RWPE1 (cell line): ENCODE results near the gene ICA1L.
"Not testable (repeated sequence)": the region's sequence is repeated elsewhere in the genome, so short reads cannot be mapped to it uniquely, and the experiment has no call there.

Experiments
- CTCF ChIA-PET: fragments of 350-600 bp; sonication (Branson Sonifier 250); formaldehyde crosslinking; extraction: SDS; loops from one replicate; lab custom pipeline; 2021; lab: Yijun Ruan, JAX
- POLR2A ChIA-PET: fragments of 400-600 bp; formaldehyde crosslinking; extraction: SDS; loops from one replicate; lab custom pipeline; 2020; ENCODE audit warnings: antibody characterized with exemption; ENCODE audit not compliant: low non-redundant PET; lab: Yijun Ruan, JAX
- DNase-seq: peaks from one replicate; pipeline ENCODE4 v3.0.0; 2012; ENCODE audit warnings: low spot score
- H3K27ac ChIP-seq: fragments of 450-650 bp; 2 replicates; pipeline ENCODE4 v1.5.1; 2017
- TF ChIP-seq, protein P1 (sequence below): fragments of 450-650 bp; conservative IDR thresholded peaks from 2 replicates; pipeline ENCODE4 v1.5.1; 2017; ENCODE audit warnings: low read depth, mild to moderate bottlenecking

Gene ICA1L

GRCh38 chr2:202870431-202871299 lies 901 bp downstream of the ICA1L start:
- TF ChIP-seq, protein P1, sequence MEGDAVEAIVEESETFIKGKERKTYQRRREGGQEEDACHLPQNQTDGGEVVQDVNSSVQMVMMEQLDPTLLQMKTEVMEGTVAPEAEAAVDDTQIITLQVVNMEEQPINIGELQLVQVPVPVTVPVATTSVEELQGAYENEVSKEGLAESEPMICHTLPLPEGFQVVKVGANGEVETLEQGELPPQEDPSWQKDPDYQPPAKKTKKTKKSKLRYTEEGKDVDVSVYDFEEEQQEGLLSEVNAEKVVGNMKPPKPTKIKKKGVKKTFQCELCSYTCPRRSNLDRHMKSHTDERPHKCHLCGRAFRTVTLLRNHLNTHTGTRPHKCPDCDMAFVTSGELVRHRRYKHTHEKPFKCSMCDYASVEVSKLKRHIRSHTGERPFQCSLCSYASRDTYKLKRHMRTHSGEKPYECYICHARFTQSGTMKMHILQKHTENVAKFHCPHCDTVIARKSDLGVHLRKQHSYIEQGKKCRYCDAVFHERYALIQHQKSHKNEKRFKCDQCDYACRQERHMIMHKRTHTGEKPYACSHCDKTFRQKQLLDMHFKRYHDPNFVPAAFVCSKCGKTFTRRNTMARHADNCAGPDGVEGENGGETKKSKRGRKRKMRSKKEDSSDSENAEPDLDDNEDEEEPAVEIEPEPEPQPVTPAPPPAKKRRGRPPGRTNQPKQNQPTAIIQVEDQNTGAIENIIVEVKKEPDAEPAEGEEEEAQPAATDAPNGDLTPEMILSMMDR, result peak; percentile 55
- ChIA-PET CTCF (interaction anchor here (0.6 to 1.5 kb wide), 4 partner anchors 10 to 297 kb away, joined by 3 to 5 read pairs (median 4); no protein-coding TSS in a partner anchor), POLR2A (no interaction called here)
- DNase-seq, result peak; percentile 81
- H3K27ac ChIP-seq, result peak overlapping the region; percentile 70

DNA sequence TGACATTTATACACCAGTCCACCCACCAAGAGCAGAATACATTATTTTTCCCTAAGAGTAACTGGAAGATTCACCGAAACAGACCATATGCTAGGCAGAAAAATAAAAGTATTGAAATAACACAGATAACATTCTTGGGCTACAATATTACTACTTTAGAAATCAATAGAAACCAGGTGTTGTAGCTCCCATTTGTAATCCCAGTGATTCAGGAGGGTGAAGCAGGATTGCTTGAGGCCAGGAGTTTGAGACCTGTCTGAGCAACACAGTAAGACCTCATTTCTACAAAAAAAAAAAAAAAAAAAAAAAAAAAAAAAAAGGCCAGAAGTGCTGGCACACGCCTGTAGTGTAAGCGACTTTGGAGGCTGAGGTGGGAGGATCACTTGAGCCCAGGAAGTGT lies 9.6 kb downstream of the ICA1L start:
- no peak overlapping the region for H3K27ac ChIP-seq
- ChIA-PET POLR2A (no interaction called here), CTCF (no interaction called here)
- TF ChIP-seq, protein P1, result no peak
- no peak for DNase-seq

DNA sequence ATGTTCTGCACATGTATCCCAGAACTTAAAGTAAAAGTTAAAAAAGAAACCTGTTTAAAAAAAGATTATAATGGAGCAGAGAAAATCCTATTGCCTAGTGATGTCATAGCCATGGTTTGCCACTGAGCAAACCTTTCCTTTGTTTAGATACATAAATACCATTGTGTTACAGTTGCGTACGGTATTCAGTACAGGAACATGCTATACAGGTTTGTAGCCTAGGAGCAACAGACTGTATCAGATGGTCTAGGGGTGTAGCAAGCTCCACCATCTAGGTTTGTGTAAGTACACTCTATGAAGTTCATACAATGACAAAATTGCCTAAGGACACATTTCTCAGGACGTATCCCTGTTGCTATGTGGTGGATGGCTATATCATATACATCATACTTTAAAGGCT lies 13.0 kb downstream of the ICA1L start:
- TF ChIP-seq, protein P1, result no peak
- no peak overlapping the region for H3K27ac ChIP-seq
- CTCF ChIA-PET, result no interaction called here
- no peak for DNase-seq
- POLR2A ChIA-PET, result no interaction called here

DNA sequence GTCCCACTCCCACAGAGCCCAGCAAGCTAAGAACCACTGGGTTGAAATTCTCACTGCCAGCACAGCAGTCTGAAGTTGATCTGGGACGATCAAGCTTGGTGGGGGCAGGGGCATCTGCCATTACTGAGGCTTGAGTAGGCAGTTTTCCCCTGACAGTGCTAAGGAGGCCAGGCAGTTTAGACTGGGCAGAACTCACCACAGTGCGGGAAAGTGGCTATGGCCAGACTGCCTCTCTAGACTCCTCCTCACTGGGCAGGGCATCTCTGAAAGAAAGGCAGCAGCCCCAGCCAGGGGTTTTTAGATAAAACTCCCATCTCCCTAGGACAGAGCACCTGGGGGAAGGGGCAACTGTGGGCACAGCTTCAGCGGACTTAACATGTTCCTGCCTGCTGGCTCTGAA lies 22.2 kb downstream of the ICA1L start:
- CTCF ChIA-PET, DNase-seq, POLR2A ChIA-PET, H3K27ac ChIP-seq: not testable (repeated sequence)

DNA sequence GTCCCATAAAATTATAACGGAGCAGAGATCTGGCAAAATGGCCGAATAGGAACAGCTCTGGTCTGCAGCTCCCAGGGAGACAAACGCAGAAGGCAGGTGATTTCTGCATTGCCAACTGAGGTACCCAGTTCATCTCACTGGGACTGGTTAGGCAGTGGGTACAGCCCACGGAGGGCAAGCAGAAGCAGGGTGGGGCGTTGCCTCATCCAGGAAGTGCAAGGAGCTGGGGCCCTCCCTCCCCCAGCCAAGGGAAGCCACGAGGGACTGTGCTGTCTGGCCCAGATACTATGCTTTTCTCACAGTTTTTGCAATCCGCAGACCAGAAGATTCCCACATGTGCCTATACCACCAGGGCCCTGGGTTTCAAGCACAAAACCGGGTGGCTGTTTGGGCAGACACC lies 22.8 kb downstream of the ICA1L start:
- ChIA-PET CTCF (no interaction called here), POLR2A (no interaction called here)
- no peak for DNase-seq
- no peak overlapping the region for H3K27ac ChIP-seq
- TF ChIP-seq, protein P1, result no peak

DNA sequence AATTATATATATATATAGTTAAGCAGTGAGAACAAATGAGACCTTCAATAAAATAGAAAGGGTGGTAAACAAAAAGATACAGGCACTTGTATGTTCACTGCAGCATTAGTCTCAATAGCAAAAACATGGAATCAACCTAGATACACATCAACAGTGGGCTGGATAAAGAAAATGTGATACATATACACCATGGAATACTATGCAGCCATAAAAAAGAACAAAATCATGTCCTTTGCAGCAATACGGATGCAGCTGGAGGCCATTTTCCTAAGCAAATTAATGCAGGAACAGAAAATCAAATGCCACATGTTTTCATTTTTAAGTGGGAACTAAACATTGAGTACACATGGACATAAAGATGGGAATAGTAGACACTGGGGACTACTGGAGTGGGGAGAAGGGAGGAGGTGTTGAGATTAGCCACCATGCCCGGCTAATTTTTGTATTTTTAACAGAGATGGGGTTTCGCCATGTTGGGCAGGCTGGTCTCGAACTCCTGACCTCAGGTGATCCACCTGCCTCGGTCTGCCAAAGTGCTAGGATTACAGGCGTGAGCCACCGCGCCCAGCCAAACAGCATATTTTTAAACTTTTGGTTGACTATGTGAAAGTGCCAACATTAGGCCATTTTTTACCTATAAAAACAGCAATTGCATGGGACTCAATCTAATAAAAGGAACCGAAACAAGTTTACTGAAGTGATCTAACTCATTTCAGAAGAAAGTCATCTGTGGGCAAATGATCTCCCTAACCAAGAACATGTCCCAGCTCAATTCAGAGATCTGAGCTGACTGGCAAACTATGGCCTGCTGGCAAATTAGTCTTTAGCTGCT lies 23.7 kb downstream of the ICA1L start:
- TF ChIP-seq, protein P1, result no peak
- H3K27ac ChIP-seq, result no peak overlapping the region
- DNase-seq, result no peak
- CTCF ChIA-PET, result no interaction called here
- POLR2A ChIA-PET, result no interaction called here
